Kidney epithelial cell (primary cell): ENCODE results near the gene CSF3. TPM values are rescaled to one million over a fixed set of nuclear protein-coding genes. Genes with fewer than 3 reads are reported as not detected.

Source experiments
- DNase-seq: peaks from one replicate; pipeline ENCODE4 v3.0.0-alpha.2; 2010; ENCODE audit warnings: low read depth
- H3K27me3 ChIP-seq: 2 replicates; pipeline ENCODE4 v1.6.0; 2011; ENCODE audit warnings: low read length; ENCODE audit not compliant: control insufficient read depth, insufficient read depth
- H3K36me3 ChIP-seq: 2 replicates; pipeline ENCODE4 v1.5.1; 2011; ENCODE audit warnings: low read length; ENCODE audit not compliant: control insufficient read depth, insufficient read depth
- H3K4me3 ChIP-seq: 2 replicates; pipeline ENCODE4 v1.5.1; 2011; ENCODE audit warnings: low read depth, mild to moderate bottlenecking, control low read depth, low read length
- CTCF ChIP-seq: IDR thresholded peaks from 2 replicates; pipeline ENCODE4 v1.5.1; 2011; ENCODE audit warnings: mild to moderate bottlenecking, moderate library complexity, low read length, control low read depth, inconsistent platforms; ENCODE audit not compliant: insufficient read depth, poor library complexity, severe bottlenecking
- total RNA-seq: library from RNA; depleted of rRNA; stranded (reverse); fragments of >200 nt; gene quantifications from 2 replicates; pipeline ENCODE4 v1.2.3, GENCODE V29; 2015

The CSF3 gene
- total RNA-seq, 1 donor from 2014 or later = not detected

DNA sequence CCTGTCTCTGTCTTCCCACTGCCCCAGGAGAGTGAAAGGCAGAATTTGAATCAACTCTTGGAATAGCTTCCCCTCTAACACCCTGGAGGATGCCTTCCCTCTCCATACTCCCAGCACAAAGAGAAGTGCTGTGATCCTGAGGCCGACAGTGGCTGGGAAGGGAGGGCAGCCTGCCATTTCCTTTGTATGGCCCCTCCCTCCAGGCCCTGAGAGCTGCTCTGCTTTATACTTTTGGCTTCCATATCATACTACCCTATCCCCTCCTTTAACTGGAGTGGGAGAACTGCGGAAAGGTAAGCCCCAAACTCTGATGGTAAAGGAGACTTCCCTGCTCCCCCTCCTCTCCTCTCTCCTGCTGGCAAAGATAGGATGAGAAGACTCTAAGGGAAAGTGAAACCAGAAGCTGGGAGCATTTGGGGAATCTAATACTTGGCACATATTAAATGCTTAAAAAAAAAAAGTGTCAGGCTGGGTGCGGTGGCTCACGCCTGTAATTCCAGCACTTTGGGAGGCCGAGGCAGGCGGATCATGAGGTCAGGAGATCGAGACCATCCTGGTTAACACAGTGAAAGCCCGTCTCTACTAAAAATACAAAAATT is 43.0 kb downstream of the CSF3 start:
- H3K27me3 ChIP-seq = peaks cover 16% of the 10 kb centered on the region
- no peak for DNase-seq
- TF ChIP-seq CTCF = no peak
- no peak overlapping the region for H3K4me3 ChIP-seq
- no peaks in the 10 kb centered on the region for H3K36me3 ChIP-seq

DNA sequence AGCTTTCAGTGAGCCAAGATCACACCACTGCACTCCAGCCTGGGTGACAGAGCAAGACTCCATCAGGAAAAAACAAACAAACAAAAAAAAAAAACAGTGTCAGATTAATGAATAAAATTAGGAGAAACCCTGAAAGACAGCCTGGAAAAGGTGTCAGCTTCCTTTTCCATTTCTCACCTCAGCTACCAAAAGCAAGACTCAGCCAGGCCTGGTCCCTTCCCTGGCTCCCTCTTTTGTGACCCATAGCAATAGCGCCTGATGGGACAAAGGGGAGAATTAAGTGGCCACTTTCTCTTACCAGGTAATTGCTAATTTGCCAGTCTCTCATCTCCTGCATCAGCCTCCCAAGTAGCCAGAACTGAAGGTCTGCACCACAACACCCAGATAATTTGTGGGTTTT is 43.6 kb downstream of the CSF3 start:
- Histone ChIP-seq H3K4me3 (no peak overlapping the region), H3K27me3 (peaks cover 16% of the 10 kb centered on the region), H3K36me3 (no peaks in the 10 kb centered on the region)
- no peak for DNase-seq
- no peak for TF ChIP-seq CTCF

GRCh38 chr17:40059729-40060475 is 44.7 kb downstream of the CSF3 start:
- no peaks in the 10 kb centered on the region for H3K36me3 ChIP-seq
- no peak overlapping the region for H3K4me3 ChIP-seq
- no peak for TF ChIP-seq CTCF
- peaks cover 16% of the 10 kb centered on the region for H3K27me3 ChIP-seq
- DNase-seq = no peak

DNA sequence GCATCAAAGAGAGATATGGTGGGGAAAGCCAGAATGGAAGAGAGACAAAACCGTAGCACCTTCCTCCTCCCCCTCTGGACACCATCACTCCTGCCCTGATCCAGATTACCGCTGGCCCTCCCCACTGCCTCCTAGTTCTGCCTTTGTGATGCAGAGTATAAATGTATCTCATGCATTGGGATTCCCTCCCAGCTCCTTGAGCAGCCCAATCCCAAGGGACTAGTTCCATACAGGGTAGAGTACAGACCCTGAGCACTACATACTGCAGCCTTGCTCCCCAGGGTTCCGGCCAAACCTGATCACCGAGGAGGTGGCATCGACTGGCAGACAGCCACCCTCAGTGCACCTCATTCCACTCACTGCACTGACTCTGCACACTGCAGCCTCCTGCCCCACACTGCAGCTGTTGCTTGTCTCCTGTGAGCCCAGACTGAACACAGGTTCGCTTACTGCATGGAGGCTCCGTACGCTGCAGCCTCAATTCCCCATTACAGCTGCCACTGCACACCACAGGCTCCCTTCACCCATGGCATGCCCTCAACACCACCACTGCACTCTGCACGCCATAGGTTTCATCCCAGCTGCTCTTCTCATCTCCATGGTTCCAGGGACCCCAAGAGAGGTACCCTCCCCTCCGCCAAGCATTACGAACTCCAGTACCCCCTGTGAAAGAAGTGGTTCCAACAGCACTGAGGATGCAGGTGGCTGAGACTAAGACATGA is 45.8 kb downstream of the CSF3 start:
- H3K27me3 ChIP-seq = peaks cover 16% of the 10 kb centered on the region
- no peak for DNase-seq
- TF ChIP-seq CTCF = no peak
- H3K4me3 ChIP-seq = no peak overlapping the region
- no peaks in the 10 kb centered on the region for H3K36me3 ChIP-seq

DNA sequence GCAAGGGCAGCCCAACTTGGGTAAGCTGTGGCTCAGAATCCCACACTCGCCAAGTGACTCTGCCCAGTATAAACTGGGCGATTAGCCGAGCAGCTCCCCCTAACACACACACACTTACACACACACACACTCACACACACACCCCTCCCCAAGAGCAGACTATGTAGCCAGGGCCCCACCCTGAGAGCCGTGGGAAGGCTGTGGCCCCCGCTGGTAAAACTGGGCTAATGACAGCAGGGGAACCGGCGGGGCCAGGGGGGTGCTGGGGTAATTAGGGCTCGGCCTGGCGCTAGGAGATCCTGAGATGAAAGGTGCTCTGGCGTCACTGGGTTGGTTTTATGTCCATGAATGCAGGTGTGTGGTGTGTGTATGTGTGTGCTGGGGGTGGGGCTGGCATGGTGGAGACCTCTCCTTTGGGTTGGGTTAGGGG is 46.4 kb downstream of the CSF3 start:
- Histone ChIP-seq H3K36me3 (no peaks in the 10 kb centered on the region), H3K27me3 (peaks cover 16% of the 10 kb centered on the region), H3K4me3 (no peak overlapping the region)
- no peak for TF ChIP-seq CTCF
- DNase-seq = no peak
